ENCODE results near the gene DUS2.

GRCh38 chr16:67996666-67997065, 26.4 kb upstream of the DUS2 start:
- TF ChIP-seq CTCF (IDR thresholded peaks at IDR 0.05), result no peak
- no peak for TF ChIP-seq EZH2phosphoT487 (IDR thresholded peaks at IDR 0.05)
- no peak for TF ChIP-seq EZH2 (IDR thresholded peaks at IDR 0.05)
